Stimulated activated CD8-positive, alpha-beta memory T cell treated with anti-CD3 and anti-CD28 coated beads, Interleukin-12 subunit alpha, Interleukin-12 subunit beta, amount 100 ng/mL, for 24 hours (primary cell): ENCODE measurements around the gene B3GNT4.
"Not testable (repeated sequence)": the region's sequence is repeated elsewhere in the genome, so short reads cannot be mapped to it uniquely, and the experiment has no call there.

Experiments used
- DNase-seq: peaks from one replicate; pipeline ENCODE4 v3.0.0-alpha.2; 2020; ENCODE audit errors: extremely low read depth

The B3GNT4 gene

DNA sequence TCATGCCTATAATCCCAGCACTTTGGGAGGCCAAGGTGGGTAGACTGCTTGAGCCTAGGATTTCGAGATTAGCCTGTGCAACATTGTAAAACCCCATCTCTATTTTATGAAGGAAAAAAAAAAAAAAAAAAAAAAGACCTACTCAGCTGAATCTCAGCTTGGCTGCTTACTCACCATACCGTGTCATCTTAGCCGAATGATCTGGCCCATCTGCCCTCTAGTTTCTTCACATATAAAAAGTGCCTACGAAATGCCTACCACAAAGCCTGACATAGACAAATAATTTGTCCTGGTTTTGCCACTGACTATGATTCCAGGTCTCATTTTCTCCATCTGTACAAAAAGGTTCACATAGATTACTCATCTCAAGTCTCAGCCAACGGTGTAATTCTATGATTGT lies 12.3 kb downstream of the B3GNT4 start:
- DNase-seq: no peak

DNA sequence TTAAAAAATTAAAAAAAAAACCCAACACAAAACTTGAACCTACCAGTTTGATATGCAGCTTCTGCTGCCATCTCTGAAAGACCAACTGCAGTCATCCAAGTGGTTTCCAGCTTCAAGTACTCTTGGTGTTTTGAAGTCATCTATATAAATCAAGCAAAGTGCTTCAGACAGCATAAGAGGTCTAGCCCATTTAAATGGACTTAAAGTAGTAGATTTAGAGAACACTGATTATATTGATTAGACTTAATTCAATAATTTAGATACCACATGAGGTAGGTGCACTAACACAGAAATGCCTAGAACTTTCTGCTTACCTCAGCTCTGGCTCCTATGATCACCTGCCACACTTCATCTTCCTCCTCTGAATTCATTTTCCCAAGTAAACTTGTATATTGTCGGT lies 12.9 kb downstream of the B3GNT4 start:
- no peak for DNase-seq

DNA sequence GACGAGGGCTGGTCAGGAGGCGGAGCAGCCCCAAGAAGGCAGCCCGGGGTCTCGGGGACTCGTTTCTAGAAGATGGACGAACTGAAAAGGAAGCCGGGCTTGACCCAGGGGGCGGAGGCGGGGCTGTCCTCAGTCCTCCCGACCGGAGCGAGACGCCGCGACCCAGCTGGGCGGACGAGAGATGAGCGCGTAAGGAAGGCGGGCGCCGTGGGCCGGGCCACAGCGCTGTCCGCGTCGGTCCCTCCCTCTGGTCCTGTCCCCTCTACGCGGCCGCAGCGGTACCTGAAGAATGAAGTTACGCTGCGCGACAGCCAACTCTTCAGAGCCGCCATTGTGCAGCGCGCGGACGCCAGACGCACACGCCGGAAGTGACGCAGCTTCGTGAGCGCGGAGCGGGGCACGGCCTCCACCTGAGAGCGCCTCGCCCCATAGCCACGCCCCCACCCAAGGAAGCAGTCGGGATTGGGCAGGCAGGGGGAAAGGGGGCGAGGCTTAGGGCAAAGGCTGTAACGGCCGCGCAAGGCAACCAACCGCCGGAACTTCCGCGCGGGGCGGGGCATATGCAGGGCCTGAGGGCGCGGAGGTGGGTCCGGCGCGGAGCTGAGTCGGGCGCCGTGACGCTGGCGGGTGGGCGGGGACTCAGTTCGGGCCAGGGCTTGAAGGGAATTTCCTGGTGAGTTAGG lies 22.3 kb downstream of the B3GNT4 start, which contains the start of gene DIABLO:
Gene DIABLO (minus strand): TSS at position 370 of the 683 bp plus-strand sequence. CDS start 38 bp downstream, at position 332.
- DNase-seq: peak; percentile 99

DNA sequence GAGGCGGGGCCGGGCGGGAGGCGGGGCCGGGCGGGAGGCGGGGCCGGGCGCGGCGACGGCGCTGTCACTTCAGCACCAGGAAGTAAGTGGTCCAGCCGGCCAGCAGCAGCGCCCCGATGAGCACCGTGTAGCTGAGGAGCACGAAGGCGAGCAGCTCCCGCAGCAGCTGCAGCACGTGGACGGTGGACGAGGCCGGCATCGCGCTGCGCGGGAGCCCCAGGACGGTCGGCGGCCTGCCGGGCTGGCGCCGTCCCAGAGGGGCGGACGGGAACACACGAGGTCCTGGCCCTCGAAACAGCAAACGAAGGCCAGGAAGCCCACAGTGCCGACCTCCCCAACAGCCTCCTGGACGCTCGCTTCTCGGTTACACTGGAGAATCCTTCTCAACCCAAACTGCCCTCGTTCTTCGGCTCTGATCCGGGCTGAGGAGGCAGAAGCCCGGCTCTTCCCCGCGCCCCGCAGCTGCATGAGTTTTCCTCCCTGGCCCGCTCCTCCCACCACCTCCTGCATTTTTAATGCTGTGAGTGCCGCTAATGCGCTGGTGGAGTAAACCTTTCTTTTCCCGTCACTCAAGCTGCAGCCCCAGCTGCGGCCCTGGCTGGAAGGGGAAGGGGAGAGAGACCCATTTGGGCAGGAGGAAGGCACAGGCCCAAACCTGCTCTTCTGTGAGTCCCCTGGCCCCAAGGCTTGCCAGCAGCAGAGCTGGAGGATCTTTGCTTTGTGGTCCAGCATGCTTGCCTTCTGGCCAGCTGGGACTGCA lies 23.0 kb downstream of the B3GNT4 start:
- DNase-seq: no peak

DNA sequence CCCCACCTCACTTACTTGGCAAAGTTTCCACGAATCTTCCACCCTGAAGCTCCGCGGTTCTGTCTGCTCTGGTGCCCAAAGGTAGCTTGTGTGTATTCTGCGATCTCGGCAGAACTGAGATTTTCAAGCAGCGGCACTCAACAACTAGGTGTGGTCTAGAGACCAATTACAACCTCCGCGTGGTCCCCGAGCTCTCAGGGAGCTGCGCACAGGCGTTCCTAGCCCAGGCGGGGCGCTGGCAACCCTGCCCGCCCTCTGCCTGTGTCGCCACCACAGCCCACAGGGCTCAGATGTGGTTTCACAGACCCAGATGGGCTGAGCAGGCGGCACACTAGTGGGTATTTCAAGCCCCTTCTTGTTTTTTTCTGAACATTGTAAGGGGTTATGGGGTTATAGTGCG lies 23.8 kb downstream of the B3GNT4 start:
- no peak for DNase-seq

DNA sequence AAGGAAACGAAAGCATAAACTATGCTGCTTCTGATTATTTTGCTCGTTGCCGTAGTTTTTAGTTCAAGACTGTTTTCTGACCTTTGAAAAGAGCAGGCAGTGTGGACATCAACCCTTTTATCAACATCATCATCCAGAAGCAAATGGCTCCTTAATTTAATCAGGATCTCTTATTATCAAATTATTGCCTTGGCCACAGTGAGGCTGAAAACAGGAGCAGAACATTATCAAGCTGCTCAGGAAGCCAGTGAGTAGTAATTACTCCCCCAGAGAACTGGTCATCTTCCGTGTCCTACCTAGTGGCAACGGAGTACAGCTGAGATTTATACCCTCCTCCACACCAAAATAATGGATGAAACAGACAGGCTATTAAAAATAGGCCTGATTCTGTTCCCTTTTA lies 24.6 kb downstream of the B3GNT4 start:
- no peak for DNase-seq

DNA sequence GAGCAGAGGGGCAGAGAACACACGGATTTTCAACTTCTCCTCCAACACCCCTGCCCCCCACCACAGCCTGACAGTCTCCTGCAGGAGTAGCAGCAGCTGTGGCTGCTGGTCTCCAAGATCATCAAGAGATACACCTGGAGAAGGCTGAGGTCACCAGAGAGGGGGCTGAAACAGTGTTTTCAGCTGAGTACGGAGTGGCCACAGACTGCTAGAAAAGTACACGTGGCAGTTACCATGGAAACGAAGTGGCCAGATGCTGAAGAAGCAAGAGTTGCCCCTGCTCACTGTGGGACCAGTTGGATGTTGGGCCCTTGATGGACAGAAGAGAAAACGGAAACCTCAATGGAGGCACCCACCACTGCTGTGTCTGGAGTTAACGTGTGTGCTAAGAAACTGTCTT lies 27.3 kb downstream of the B3GNT4 start:
- DNase-seq: no peak

DNA sequence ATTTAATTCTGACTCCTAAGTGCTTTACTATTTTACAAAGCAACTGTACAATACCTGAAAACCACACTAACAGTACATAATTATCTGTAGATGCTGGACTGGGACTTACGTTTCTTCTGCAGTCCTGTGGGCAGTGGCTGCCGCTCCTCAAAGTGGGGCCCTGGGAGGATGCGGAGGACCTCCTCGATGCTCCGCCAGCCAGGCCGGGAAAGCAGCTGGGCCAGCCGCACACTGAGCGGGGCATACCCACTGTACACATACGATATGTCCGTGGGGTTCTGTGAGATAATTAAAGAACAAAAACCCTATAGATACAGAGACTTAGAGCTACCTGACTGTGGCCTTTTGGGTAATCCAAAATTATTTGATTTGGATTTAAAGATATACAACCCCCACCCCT lies 29.2 kb downstream of the B3GNT4 start:
- no peak for DNase-seq

DNA sequence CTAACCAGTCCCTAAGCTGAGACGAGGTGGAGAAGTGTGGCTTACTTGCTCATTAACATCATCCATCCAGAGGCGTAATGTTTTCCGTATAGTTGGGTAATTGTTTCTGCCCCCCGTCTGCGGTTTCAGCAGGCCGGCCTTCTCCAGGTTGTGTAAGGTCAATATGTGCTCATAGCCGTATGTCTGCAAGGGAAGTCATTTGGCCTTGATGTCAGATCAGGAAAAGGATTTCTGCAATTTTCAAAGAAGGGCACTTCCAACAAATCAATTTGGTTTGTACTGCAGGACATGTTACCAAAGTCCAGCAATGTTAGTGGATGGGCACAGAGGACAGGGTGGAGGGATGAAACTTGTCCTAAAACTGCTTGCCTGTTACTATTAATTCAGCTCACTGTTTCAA lies 32.2 kb downstream of the B3GNT4 start:
- DNase-seq: no peak

DNA sequence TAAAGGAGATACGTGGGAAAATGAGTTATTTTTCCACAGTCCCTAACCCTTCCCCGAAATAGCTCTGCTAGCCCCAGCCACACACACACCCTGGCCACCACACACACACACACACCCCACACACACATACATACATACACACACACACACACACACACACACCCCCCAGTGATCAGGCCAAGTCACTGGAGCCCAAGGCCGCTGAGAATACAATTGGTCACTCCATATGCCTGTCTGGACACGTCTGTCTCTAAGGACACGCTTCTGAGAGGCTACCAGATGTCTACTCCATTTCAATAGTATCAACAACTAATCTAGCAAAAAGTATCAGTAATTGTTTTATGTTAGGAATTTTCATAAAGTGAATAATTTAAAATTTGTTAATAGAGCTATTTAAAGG lies 35.4 kb downstream of the B3GNT4 start:
- no peak for DNase-seq

DNA sequence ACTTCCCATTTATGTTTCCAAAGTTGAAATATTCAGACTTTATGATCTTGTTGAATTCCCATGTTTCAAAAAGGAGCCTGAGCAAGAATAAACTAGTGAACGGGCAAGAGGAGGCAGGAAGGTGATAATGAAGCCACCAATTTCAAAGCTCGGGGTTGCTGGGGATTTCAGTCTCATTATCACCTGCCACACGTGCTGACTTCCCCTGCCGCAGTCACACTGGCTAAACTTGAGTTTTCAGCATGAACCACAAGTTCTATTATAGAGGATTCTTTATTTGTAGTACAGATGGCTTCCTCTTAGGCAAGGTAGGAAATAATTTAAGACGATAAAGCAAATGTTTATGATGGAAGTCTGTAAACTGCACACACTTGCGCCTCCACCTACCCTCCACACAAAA lies 40.5 kb downstream of the B3GNT4 start:
- DNase-seq: no peak

DNA sequence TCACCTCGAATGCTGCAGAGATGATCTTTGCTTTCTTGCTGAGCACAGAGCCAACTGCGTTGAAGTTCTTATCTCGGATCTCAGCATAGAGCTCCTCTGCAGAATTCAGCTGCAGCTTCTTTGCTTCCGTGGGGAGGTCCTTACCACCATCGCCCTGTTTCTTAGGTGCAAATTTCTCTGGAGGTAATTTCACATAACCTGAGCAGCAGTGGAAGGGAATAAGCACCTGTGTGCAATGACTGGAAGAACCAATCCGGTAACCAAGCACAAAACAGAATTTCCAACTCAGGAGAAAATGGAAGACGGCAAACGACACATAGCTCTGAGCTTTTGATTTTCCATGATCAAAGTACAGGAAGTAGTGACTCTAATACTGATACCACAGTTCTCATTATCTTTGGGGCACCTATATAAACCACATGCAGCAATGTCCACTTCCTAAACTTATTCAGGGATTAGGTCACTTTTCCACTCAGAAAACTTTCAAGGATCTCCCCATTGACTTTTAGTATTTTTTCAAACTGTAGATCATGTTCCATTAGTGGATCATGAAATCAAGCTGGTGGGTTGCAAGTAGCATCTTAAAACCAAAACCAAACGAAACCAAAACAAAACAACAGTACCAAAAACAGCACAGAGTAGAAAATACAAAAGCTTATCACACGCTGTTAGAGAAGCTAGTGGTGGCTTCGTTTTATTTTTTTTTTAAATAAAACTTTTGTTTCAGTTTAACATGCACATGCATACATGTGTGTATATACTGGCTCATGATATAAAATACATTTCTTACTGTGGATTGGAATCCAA lies 41.3 kb downstream of the B3GNT4 start:
- DNase-seq: no peak

DNA sequence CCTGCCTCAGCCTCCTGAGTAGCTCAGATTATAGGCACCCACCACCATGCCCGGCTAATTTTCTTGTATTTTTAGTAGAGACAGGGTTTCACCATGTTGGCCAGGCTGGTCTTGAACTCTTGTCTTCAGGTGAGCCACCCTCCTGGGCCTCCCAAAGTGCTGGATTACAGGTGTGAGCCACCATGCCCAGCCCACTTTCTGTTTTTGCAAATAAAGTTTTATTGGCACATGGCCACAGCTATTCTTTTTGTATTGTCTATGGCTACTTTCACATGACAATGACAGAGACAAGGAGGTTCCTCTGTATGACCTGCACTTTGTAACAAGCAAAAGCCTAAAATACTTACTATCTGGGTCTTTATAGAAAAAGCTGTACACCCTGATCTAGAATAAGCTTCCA lies 42.0 kb downstream of the B3GNT4 start:
- DNase-seq: no peak

DNA sequence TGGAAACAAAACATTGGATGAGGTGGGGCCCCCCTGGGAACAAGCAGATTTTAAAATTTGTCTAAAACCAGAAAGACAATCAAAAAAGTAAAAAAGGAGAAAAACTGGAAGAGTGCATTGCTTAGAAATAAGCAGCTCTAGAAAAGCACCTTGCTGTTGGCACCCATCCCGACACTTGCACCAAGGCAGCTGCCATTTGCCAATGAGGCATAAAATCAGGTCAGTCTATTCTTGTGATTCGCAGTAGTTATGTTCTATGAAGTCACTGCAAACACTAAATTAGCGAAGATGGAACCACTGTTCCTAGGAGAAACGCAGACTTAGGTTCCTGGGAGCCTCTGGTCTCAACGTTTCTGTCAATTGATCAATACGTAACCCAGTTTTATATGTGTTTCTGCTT lies 46.5 kb downstream of the B3GNT4 start:
- no peak for DNase-seq

DNA sequence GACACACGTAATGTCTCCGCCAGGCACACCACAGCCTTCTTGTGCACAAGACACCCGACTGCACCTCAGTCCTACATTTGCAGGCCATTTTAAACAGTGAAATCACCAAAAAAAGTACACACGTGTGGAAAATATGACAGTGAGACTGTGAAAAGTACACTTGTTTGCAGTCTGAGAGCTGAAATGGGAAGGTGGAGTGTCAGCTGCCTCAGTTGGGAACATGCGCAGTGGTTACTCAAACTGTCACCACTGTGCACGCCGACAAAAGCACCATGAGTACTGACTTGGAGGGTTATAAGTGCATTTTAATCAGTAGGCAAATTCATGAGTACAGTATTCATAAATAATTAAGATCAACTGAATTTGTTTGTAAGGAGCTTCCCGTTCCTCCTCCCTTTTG lies 47.0 kb downstream of the B3GNT4 start:
- no peak for DNase-seq

DNA sequence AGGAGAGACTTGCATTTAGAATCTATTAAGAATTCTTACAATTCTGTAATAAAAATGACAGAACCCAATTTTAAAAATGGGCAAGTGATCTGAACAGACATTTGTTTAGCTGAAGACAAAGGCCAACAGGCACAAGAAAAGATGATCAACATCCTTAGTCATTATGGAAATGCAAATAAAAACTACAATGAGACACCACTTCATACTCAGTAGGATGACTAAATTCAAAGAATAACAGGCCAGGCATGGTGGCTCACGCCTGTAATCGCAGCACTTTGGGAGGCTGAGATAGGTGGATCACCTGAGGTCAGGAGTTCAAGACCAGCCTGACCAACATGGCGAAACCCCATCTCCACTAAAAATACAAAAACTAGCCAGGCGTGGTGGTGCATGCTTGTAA lies 55.0 kb downstream of the B3GNT4 start:
- not testable (repeated sequence) for DNase-seq
